Neuronal stem cell (in vitro differentiated cells): Measurements from ENCODE around the gene TCN1.
A peak's percentile ranks its signal among the peaks of the same experiment; 100 is the strongest.
"Not testable (repeated sequence)": the region's sequence is repeated elsewhere in the genome, so short reads cannot be mapped to it uniquely, and the experiment has no call there.

Source experiments
- DNase-seq: peaks from one replicate; pipeline ENCODE4 v3.0.0-alpha.2; 2013; ENCODE audit warnings: low spot score
- H2AFZ ChIP-seq: one replicate; pipeline ENCODE4 v1.6.1; 2013; ENCODE audit warnings: mild to moderate bottlenecking, low read length, inconsistent platforms
- H2AK5ac ChIP-seq: 2 replicates; pipeline ENCODE4 v1.6.1; 2013; ENCODE audit warnings: low read depth, mild to moderate bottlenecking, inconsistent platforms, low read length, moderate library complexity, mixed read lengths
- H2BK120ac ChIP-seq: 2 replicates; pipeline ENCODE4 v1.6.1; 2013; ENCODE audit warnings: low read depth, mild to moderate bottlenecking, inconsistent platforms, low read length, moderate library complexity, mixed read lengths
- H2BK12ac ChIP-seq: one replicate; pipeline ENCODE4 v1.6.1; 2013; ENCODE audit warnings: low read length, inconsistent platforms
- H2BK15ac ChIP-seq: 2 replicates; pipeline ENCODE4 v1.6.1; 2013; ENCODE audit warnings: mild to moderate bottlenecking, low read length, inconsistent platforms, mixed read lengths
- H2BK5ac ChIP-seq: one replicate; pipeline ENCODE4 v1.6.1; 2013; ENCODE audit warnings: inconsistent platforms, mild to moderate bottlenecking, low read length, moderate library complexity
- H3K14ac ChIP-seq: one replicate; pipeline ENCODE4 v1.6.1; 2013; ENCODE audit warnings: low read length, inconsistent platforms
- H3K18ac ChIP-seq: 2 replicates; pipeline ENCODE4 v1.6.1; 2013; ENCODE audit warnings: low read length, inconsistent platforms
- H3K23ac ChIP-seq: 2 replicates; pipeline ENCODE4 v1.6.1; 2013; ENCODE audit warnings: low read depth, mild to moderate bottlenecking, mixed read lengths, low read length, inconsistent platforms; ENCODE audit not compliant: poor library complexity
- H3K27ac ChIP-seq: replicated peaks from 3 replicates; pipeline ENCODE4 v1.5.1; 2013; ENCODE audit warnings: low read length, inconsistent platforms
- H3K27me3 ChIP-seq, 3 experiments: 2 replicates each; pipeline ENCODE4 v1.6.1; 2013; ENCODE audit warnings: low read length in 3 of 3, mild to moderate bottlenecking in 2 of 3, inconsistent platforms in 1 of 3, low read depth in 1 of 3, mixed read lengths in 1 of 3, moderate library complexity in 1 of 3; ENCODE audit not compliant: control insufficient read depth in 3 of 3, insufficient read depth in 3 of 3
- H3K36me3 ChIP-seq, 2 donors: replicated peaks in 1 of 2; 2 replicates each; pipeline ENCODE4 v1.6.1; 2013; ENCODE audit warnings: low read length in 2 of 2; ENCODE audit not compliant: control insufficient read depth in 2 of 2, insufficient read depth in 2 of 2
- H3K4ac ChIP-seq: 2 replicates; pipeline ENCODE4 v1.6.1; 2013; ENCODE audit warnings: inconsistent platforms, mild to moderate bottlenecking, low read length, moderate library complexity
- H3K4me1 ChIP-seq, 2 donors: 1 replicate in 1 of 2; 2 replicates in 1 of 2; pipeline ENCODE4 v1.6.1; 2013; ENCODE audit warnings: low read length in 2 of 2, low read depth in 1 of 2; ENCODE audit not compliant: control insufficient read depth in 2 of 2, insufficient read depth in 1 of 2
- H3K4me2 ChIP-seq: one replicate; pipeline ENCODE4 v1.6.1; 2013; ENCODE audit warnings: mild to moderate bottlenecking, low read length, inconsistent platforms; ENCODE audit not compliant: insufficient read depth, poor library complexity, severe bottlenecking
- H3K4me3 ChIP-seq, 2 donors: 2 replicates each; pipeline ENCODE4 v1.5.1; 2013; ENCODE audit warnings: low read length in 2 of 2, mild to moderate bottlenecking in 2 of 2, inconsistent platforms in 1 of 2, moderate library complexity in 1 of 2
- H3K79me1 ChIP-seq: one replicate; pipeline ENCODE4 v1.6.1; 2013; ENCODE audit warnings: low read depth, mild to moderate bottlenecking, inconsistent platforms, low read length, moderate library complexity
- H3K9ac ChIP-seq: one replicate; pipeline ENCODE4 v1.6.1; 2013; ENCODE audit warnings: mild to moderate bottlenecking, low read depth, low read length, inconsistent platforms; ENCODE audit not compliant: poor library complexity
- H3K9me3 ChIP-seq, 2 donors: replicated peaks in 1 of 2; 2 replicates each; pipeline versions ENCODE3 to v1.6.1; 2013; ENCODE audit warnings: low read length in 2 of 2, mild to moderate bottlenecking in 2 of 2, inconsistent platforms in 1 of 2, low read depth in 1 of 2, mixed read lengths in 1 of 2, moderate library complexity in 1 of 2; ENCODE audit not compliant: control insufficient read depth in 2 of 2, insufficient read depth in 1 of 2
- H4K8ac ChIP-seq: one replicate; pipeline ENCODE4 v1.6.1; 2013; ENCODE audit warnings: low read depth, mild to moderate bottlenecking, inconsistent platforms, low read length, moderate library complexity
- H4K91ac ChIP-seq: one replicate; pipeline ENCODE4 v1.6.1; 2013; ENCODE audit warnings: low read length, low read depth, mild to moderate bottlenecking, inconsistent platforms; ENCODE audit not compliant: poor library complexity
- WGBS, 2 donors: extraction: QIAGEN DNeasy Blood & Tissue Kit; methylation state at CpG; one replicate each; pipeline ENCODE4 v1.1.7; 2013; ENCODE audit warnings: missing lambda C conversion rate in 2 of 2, mixed read lengths in 1 of 2; ENCODE audit not compliant: insufficient read length in 2 of 2, insufficient replicate concordance in 1 of 2; ENCODE audit errors: extremely low coverage in 2 of 2; 5-methylcytosine and 5-hydroxymethylcytosine counted together

The TCN1 gene

DNA sequence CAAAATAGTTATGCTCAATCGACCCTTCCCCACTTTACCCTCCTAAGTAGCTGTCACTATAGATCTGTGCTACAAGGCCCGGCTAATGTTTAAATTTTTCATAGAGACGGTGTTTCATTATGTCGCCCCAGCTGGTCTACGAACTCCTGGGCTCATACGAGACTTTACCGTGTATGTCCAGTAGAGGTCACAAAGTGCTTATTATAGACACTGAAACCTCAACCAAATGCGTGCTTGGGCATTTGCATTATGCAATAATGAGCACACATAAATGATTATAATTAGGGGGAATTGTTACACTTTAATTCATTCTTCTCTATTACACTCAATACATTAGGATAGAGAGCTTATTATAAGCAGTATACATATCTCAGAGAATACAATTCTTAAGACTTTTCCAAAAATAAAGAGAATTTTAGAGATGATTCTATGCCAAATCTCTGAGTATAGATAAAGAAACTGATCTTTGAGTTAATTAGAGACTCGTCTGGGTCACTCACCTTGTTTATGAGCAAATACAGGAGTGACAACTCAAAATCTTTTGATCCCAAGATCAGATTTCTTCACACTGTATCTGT, 43.2 kb downstream of the TCN1 start:
- no peak overlapping the region for H2AK5ac ChIP-seq
- H2AFZ ChIP-seq: no peak overlapping the region
- DNase-seq: peak; percentile 30
- H3K27me3 ChIP-seq: peaks cover 0 to 18% (median 0%) of the 10 kb centered on the region in 3 experiments
- H3K4me2 ChIP-seq: no peak overlapping the region
- WGBS, 2 donors: no CpG with 5 or more reads among the region's 9 CpGs
- no peak overlapping the region for H2BK5ac ChIP-seq
- H3K9me3 ChIP-seq: no peaks in the 10 kb centered on the region
- no peak overlapping the region for H2BK15ac ChIP-seq
- H2BK12ac ChIP-seq: no peak overlapping the region
- no peak overlapping the region for H3K23ac ChIP-seq
- no peak overlapping the region for H3K27ac ChIP-seq
- H2BK120ac ChIP-seq: no peak overlapping the region
- H3K14ac ChIP-seq: no peak overlapping the region
- no peak overlapping the region for H3K18ac ChIP-seq
- no peak overlapping the region for H4K8ac ChIP-seq
- no peak overlapping the region for H3K4me3 ChIP-seq
- no peaks in the 10 kb centered on the region for H3K4me1 ChIP-seq
- H3K79me1 ChIP-seq: no peaks in the 10 kb centered on the region
- H3K9ac ChIP-seq: no peak overlapping the region
- H4K91ac ChIP-seq: no peak overlapping the region
- H3K4ac ChIP-seq: no peak overlapping the region
- H3K36me3 ChIP-seq: no peaks in the 10 kb centered on the region

DNA sequence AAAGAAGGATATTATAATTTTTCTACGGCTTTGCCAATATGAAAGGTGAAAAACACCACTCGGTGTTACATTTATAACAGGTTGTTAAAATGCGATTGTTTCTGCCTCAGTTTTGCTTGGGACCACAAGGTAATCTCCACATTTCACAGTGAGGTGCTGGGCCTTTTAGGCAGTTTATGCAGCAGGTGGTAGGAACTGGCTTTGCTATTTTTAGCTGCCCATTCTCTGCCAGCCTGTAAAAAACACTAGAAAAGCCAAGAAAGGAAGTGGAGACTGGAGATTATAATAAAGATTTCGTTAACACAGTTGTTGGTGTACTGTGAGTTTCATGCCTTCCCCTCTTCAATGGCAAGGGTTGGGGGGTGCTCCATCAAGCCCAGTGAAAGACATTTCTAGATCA, 47.7 kb downstream of the TCN1 start:
- WGBS, 2 donors: no CpG with 5 or more reads among the region's 4 CpGs
- H3K4me3 ChIP-seq: no peak overlapping the region

DNA sequence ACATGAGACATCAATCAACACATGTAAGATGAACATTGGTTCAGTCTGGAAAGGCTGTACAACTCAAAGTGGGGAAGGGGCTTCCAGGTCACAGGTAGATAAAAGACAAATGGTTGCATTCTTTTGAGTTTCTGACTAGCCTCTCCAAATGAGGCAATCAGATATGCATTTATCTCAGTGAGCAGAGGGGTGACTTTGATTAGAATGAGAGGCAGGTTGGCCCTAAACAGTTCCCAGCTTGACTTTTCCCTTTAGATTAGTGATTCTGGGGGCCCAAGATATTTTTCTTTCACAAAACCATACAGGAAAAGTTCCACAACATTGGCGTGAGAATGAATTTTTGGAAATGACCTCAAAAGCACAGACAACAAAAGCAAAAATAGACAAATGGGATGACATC, 49.9 kb downstream of the TCN1 start:
- not testable (repeated sequence) for H4K91ac ChIP-seq, H2BK5ac ChIP-seq, H3K4ac ChIP-seq, H3K4me3 ChIP-seq, H2AFZ ChIP-seq, H2BK12ac ChIP-seq, H3K79me1 ChIP-seq, H3K9me3 ChIP-seq, H3K23ac ChIP-seq, H3K27ac ChIP-seq, H2BK15ac ChIP-seq, H3K14ac ChIP-seq, H3K9ac ChIP-seq, H2AK5ac ChIP-seq, H3K18ac ChIP-seq, H3K4me2 ChIP-seq, H3K36me3 ChIP-seq, H4K8ac ChIP-seq, H2BK120ac ChIP-seq, DNase-seq, H3K4me1 ChIP-seq
- H3K27me3 ChIP-seq: peaks cover 0 to 25% (median 0%) of the 10 kb centered on the region in 3 experiments
- no CpG with 5 or more reads among the region's 1 CpG for WGBS, 2 donors

More for the DNA sequence above, 47.7 kb downstream of the TCN1 start:
- H3K36me3 ChIP-seq: no peaks in the 10 kb centered on the region
- no peak overlapping the region for H3K27ac ChIP-seq
- peaks cover 0 to 25% (median 0%) of the 10 kb centered on the region in 3 experiments for H3K27me3 ChIP-seq
- no peaks in the 10 kb centered on the region for H3K9me3 ChIP-seq
- no peak overlapping the region for H3K14ac ChIP-seq
- H2AFZ ChIP-seq: no peak overlapping the region
- no peak overlapping the region for H2BK5ac ChIP-seq
- no peak overlapping the region for H3K23ac ChIP-seq
- no peak overlapping the region for H3K4me2 ChIP-seq
- no peak overlapping the region for H3K18ac ChIP-seq
- no peak overlapping the region for H4K91ac ChIP-seq
- no peak overlapping the region for H4K8ac ChIP-seq
- H3K4me1 ChIP-seq: no peaks in the 10 kb centered on the region
- H2AK5ac ChIP-seq: no peak overlapping the region
- DNase-seq: no peak
- H3K9ac ChIP-seq: no peak overlapping the region
- H3K4ac ChIP-seq: no peak overlapping the region
- no peak overlapping the region for H2BK12ac ChIP-seq
- H2BK120ac ChIP-seq: no peak overlapping the region
- H3K79me1 ChIP-seq: no peaks in the 10 kb centered on the region
- no peak overlapping the region for H2BK15ac ChIP-seq

DNA sequence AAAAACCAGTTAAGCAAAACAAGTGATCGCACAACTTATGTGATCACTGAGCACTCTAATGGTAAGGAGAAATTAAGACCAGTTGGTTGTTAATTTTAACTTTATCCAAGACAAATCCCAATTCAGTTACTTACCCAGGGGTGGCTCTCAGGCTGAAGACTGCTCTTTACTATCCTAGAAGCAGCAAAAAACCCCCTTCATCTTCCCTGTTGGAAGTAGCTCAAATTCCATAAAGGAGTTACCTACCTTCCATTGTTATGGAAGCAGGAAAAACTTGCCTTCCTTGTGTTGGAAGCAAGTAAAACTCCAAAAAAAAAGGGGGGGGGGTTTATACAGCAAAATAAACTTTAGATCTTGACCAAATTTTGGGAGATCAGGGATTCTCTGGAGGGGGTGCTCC, 50.5 kb downstream of the TCN1 start:
- no peak overlapping the region for H2BK120ac ChIP-seq

More for the DNA sequence above, 50.5 kb downstream of the TCN1 start:
- H3K79me1 ChIP-seq: no peaks in the 10 kb centered on the region
- H3K4me2 ChIP-seq: no peak overlapping the region
- H3K4me3 ChIP-seq: no peak overlapping the region
- H3K27ac ChIP-seq: no peak overlapping the region
- H4K8ac ChIP-seq: no peak overlapping the region
- DNase-seq: no peak
- H3K9me3 ChIP-seq: no peaks in the 10 kb centered on the region
- WGBS, 2 donors: no CpG with 5 or more reads among the region's 1 CpG
- H2BK12ac ChIP-seq: no peak overlapping the region
- H3K14ac ChIP-seq: no peak overlapping the region
- H3K36me3 ChIP-seq: no peaks in the 10 kb centered on the region
- peaks cover 0 to 25% (median 0%) of the 10 kb centered on the region in 3 experiments for H3K27me3 ChIP-seq
- H3K23ac ChIP-seq: no peak overlapping the region
- no peak overlapping the region for H2BK15ac ChIP-seq
- no peak overlapping the region for H3K9ac ChIP-seq
- H4K91ac ChIP-seq: no peak overlapping the region
- H3K18ac ChIP-seq: no peak overlapping the region
- H3K4me1 ChIP-seq: no peaks in the 10 kb centered on the region
- no peak overlapping the region for H3K4ac ChIP-seq
- no peak overlapping the region for H2AK5ac ChIP-seq
- no peak overlapping the region for H2BK5ac ChIP-seq
- no peak overlapping the region for H2AFZ ChIP-seq
